ACHN (cell line): Measurements from ENCODE around the gene DIP2C.

Source experiments
- DNase-seq: peaks from one replicate; pipeline ENCODE4 v3.0.0-alpha.2; 2015
- in situ Hi-C: cut with HindIII; loops from 2 replicates; pipeline ENCODE4 v1.10.0; 2017; ENCODE audit warnings: low sequenced_read_pairs, low pct_ligation_motif_present, low pct_unique_long_range_greater_than_20kb

Gene DIP2C

GRCh38 chr10:689452-690371, at the start of gene DIP2C:
TSS of gene DIP2C (minus strand) at chr10:689668. CDS start at chr10:689578, 90 bp downstream.
- peak; percentile 74 for DNase-seq
- in situ Hi-C loops: no loop called here

DNA sequence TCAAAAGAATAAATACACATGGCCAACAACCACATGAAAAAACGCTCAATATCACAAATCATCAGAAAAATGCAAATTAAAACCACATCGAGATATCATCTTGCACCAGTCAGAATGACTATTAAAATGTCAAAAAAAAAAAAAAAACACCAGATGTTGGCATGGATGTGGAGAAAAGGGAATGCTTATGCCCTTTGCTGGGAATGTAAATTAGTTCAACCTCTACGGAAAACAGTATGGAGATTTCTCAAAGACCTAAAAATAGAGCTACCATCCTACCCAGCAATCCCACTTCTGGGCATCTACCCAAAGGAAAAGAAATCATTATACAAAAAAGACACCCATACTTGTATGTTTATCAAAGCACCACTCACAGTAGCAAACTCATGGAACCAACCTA, 45.0 kb upstream of the DIP2C start:
- DNase-seq: no peak
- in situ Hi-C loops: no loop called here

DNA sequence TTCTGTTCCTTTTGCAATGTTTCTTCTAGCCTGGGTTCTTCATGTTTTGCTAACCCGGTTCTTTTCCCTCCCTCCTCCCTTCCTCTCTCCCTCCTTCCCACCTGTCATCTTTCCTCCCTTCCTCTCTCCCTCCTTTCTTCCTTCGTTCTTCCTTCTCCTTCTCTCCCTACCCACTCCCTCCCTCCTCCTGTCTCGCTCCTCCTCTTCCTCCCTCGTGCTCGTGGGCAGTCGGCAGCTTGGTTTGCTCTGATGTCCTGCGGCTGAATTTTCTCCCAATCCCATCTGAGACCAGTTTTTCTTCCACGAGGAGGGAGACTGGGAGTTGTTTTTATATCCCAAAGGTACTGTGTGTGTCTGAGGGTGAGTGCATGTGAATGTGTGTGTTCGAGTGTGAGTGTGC, 43.6 kb upstream of the DIP2C start:
- in situ Hi-C loops: no loop called here

GRCh38 chr10:729213-729612, 39.7 kb upstream of the DIP2C start:
- DNase-seq: no peak
- in situ Hi-C loops: no loop called here

More for the DNA sequence above, 43.6 kb upstream of the DIP2C start:
- DNase-seq: no peak

DNA sequence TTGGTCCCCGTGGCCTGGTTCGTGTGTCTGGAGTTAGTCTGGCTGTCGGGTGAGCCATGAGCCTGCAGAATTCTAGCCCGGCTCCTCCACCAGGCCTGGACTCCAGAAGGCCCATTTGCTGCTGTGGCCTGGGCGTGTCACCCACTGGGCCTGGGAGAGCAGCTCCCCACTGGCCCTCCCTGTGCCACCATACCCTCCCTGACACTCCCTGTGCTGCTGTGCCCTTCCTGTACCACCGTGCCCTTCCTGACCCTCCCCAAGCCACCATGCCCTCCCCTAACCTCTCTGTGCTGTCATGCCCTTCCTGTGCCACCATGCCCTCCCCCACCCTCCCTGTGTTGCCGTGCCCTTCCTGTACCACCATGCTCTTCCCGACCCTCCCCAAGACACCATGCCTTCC, 39.1 kb upstream of the DIP2C start:
- in situ Hi-C loops: no loop called here
- DNase-seq: no peak

DNA sequence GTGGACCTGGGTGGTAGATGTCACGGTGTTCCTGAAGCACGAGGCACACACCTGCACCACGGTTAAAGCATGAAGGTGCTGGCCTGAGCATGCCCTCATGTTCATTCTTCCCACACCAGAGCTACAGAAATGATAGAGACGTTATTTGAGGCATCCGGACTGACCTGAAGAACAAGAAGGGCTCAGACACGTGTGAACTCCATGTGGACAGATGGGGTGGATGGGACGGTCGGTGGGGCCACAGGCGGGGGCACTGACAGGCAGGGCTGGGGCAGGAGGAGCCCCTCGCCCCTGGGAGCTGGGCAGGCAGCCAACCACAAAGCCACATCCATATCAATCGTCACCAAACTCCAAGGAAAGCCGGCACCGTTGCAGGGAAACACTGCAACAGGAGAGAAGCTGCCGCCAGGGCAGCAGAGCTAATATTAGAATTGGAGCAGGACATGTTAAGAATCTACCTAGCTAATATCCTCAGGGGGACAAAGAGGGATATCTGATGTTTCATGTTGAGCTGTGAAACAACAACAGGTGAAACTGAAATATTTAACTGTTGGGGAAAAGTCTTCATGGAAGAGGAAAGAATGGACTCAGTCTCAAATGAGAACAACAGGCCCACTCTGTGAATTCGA, 37.8 kb upstream of the DIP2C start:
- no peak for DNase-seq
- in situ Hi-C loops: no loop called here

GRCh38 chr10:725786-726185, 36.3 kb upstream of the DIP2C start:
- in situ Hi-C loops: no loop called here
- DNase-seq: no peak

DNA sequence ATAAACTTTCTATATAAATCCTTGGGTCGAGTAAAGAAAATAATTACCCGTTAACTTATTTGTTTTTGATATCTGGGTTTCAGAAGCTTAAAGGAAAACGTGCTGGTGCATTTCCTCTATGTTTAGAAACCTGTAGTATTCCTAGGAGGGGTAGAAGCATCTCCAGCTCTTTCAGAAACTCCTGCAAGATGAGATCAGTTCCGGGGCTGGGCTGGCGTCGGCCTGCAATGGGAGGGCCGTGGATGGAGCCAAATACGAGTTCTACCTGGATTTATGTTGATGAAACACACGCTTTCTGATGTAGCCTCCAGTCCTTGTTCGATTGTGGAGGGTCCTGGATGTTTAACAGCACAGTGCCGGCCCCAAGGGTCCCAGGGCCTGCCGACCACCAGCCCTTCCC, 35.8 kb upstream of the DIP2C start:
- DNase-seq: no peak
- in situ Hi-C loops: no loop called here

GRCh38 chr10:723973-724372, 34.5 kb upstream of the DIP2C start:
- DNase-seq: no peak
- in situ Hi-C loops: no loop called here

GRCh38 chr10:722281-723060, 33.0 kb upstream of the DIP2C start:
- DNase-seq: no peak
- in situ Hi-C loops: no loop called here

DNA sequence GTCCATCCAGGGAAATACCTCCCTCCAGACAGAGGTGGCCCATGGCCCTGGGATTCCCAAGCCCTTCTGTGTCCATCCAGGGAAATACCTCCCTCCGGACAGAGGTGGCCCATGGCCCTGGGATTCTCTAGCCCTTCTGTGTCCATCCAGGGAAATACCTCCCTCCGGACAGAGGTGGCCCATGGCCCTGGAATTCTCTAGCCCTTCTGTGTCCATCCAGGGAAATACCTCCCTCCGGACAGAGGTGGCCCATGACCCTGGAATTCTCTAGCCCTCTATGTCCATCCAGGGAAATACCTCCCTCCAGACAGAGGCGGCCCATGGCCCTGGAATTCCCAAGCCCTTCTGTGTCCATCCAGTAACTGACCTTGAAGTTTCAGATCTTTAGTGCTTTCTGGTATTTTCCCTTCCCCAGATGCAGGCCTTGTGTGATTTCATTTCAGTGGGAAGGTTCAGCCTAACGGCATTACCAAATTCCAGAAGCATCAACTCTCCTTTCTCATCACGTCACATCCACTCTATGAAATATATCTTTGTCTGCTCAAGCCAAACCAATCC, 28.8 kb upstream of the DIP2C start:
- in situ Hi-C loops: no loop called here
- no peak for DNase-seq

GRCh38 chr10:717458-717857, 28.0 kb upstream of the DIP2C start:
- DNase-seq: no peak
- in situ Hi-C loops: no loop called here

DNA sequence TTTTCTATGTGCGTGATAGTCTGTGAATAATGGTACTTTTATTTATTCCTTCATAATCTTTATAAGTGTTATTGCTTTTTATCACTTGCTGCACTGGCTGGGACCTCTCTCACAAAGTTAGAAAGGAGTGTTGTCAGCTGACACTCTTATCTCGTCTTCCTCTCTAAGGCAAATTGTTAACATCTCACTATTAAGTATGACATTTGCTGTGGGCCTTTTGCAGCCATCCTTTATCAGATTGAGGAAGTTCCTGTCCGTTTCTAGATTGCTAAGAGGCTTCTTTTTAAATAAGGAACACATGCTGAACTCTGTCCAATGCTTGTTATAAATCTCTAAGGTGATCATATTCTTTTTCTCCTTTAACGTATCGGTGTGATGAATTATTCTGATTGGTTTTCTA, 27.4 kb upstream of the DIP2C start:
- in situ Hi-C loops: no loop called here

DNA sequence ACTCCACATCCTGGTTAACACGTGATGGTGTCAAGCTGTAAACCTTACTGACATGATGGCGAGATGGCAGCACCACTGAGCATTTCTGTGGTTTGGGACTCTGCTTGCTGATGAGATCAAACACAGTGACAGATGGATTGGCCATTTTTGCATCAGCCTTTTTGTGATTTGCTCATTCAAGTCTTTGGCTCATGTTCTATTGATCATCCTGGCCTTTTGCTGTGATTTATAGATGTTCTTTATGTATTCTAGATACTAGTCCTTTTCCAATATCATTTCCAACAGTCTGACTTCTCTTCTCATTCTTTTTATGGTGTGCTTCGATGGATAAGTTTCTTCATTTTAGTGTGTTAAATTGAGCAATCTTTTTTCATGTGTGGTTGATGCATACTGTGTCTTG, 24.7 kb upstream of the DIP2C start:
- in situ Hi-C loops: no loop called here
- no peak for DNase-seq

More for the DNA sequence above, 27.4 kb upstream of the DIP2C start:
- no peak for DNase-seq

GRCh38 chr10:712575-712974, 23.1 kb upstream of the DIP2C start:
- in situ Hi-C loops: no loop called here
- no peak for DNase-seq

GRCh38 chr10:712089-712488, 22.6 kb upstream of the DIP2C start:
- no peak for DNase-seq
- in situ Hi-C loops: no loop called here

- in situ Hi-C loops: no loop called here
- DNase-seq: no peak
Observed at GRCh38 chr10:707861-708260, 18.4 kb upstream of the DIP2C start.

GRCh38 chr10:707456-707855, 18.0 kb upstream of the DIP2C start:
- in situ Hi-C loops: no loop called here
- DNase-seq: no peak

DNA sequence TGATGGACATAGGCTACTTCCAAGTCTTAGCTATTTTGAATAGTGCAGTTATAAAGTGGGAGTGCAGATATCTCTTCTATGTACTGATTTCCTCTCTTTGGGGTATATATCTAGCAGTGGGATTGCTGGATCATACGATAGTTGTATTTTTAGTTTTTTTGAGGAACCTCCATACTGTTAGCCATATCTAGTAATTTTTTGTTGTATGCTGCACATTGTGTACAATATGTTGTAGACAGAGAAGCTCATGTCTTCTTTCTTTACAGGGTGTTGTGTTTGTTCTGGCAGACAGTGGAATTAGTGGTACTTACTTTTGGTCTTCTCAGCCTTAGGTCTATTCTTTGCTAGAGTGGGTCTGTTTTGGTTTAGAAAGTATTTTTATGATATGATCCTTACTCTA, 13.7 kb upstream of the DIP2C start:
- no peak for DNase-seq
- in situ Hi-C loops: no loop called here
